Esophagus muscularis mucosa (tissue), 3 donors: Measurements from ENCODE around the gene TJAP1.

ENCODE experiments used
- CTCF ChIP-seq, 3 experiments: fragments of 200-600 bp in 2 of 3; fragments of 450-650 bp in 1 of 3; sonication (generic) in 2 of 3; IDR thresholded peaks; one replicate each; pipeline ENCODE4 v1.5.1; 2017 to 2019; ENCODE audit warnings: antibody characterized with exemption in 3 of 3, mild to moderate bottlenecking in 2 of 3, moderate library complexity in 1 of 3
- POLR2A ChIP-seq: fragments of 450-650 bp; IDR thresholded peaks from one replicate; pipeline ENCODE4 v1.6.1; 2017; ENCODE audit warnings: antibody characterized with exemption, moderate library complexity, mild to moderate bottlenecking, low read depth

GRCh38 chr6:43541774-43542471 is 64.6 kb downstream of the TJAP1 start:
- TF ChIP-seq CTCF (IDR thresholded peaks at IDR 0.05) (no peak), POLR2A (no peak)
